Measurements from ENCODE around the gene LGR5. TPM values are rescaled to one million over a fixed set of nuclear protein-coding genes. Genes with fewer than 3 reads are reported as not detected.

The LGR5 gene
- total RNA-seq, 1 experiment from 2014 or later = 0.04 TPM

GRCh38 chr12:71541583-71541982 lies 102.0 kb downstream of the LGR5 start:
- DNase-seq = no peak
- intact Hi-C loops (cut with micrococcal nuclease) = no loop called here
- H4K20me1 ChIP-seq (ENCODE audit: low read length) = no peaks in the 10 kb centered on the region
- ChIA-PET POLR2A (ENCODE audit: unreplicated experiment) (no interaction called here), CTCF (no interaction called here)
- H3K27me3 ChIP-seq (ENCODE audit: low read length) = no peaks in the 10 kb centered on the region
- TF ChIP-seq EZH2phosphoT487 (IDR thresholded peaks at IDR 0.05; ENCODE audit: borderline replicate concordance, low read length) (no peak), CTCF (conservative IDR thresholded peaks at IDR 0.05; ENCODE audit: low read depth, low read length) (no peak), EZH2 (IDR thresholded peaks at IDR 0.05; ENCODE audit: low read length, unreplicated experiment) (no peak)
- H3K9me2 ChIP-seq (replicated peaks; ENCODE audit: low read length) = no peaks in the 10 kb centered on the region
- no peak overlapping the region for H3K4me3 ChIP-seq (ENCODE audit: low read length)
- H3K4me2 ChIP-seq (ENCODE audit: low read length) = no peak overlapping the region
- H3K9ac ChIP-seq (ENCODE audit: low read length) = no peak overlapping the region
- no peak overlapping the region for H2AFZ ChIP-seq (ENCODE audit: low read length)
- no peaks in the 10 kb centered on the region for H3K36me3 ChIP-seq (ENCODE audit: low read depth, low read length)
- BruUV-seq (replicated peaks) = no TSS peak
- no peaks in the 10 kb centered on the region for H3K79me2 ChIP-seq (ENCODE audit: low read length)
- no peaks in the 10 kb centered on the region for H3F3A ChIP-seq (ENCODE audit: low read length, unreplicated experiment)
- no peak overlapping the region for H3K27ac ChIP-seq (ENCODE audit: low read length)
- no peak for ATAC-seq
- no peaks in the 10 kb centered on the region for H3K9me3 ChIP-seq (ENCODE audit: low read length)
- no peaks in the 10 kb centered on the region for H3K4me1 ChIP-seq (ENCODE audit: insufficient read depth, low read length)

GRCh38 chr12:71546322-71546861 lies 106.8 kb downstream of the LGR5 start:
- intact Hi-C loops (cut with micrococcal nuclease) = no loop called here

More at GRCh38 chr12:71546322-71546861, 106.8 kb downstream of the LGR5 start:
- H3K9ac ChIP-seq (ENCODE audit: low read length) = no peak overlapping the region
- no peak overlapping the region for H3K4me2 ChIP-seq (ENCODE audit: low read length)
- no peaks in the 10 kb centered on the region for H3K9me2 ChIP-seq (replicated peaks; ENCODE audit: low read length)
- H3K4me1 ChIP-seq (ENCODE audit: insufficient read depth, low read length) = no peaks in the 10 kb centered on the region
- H3K9me3 ChIP-seq (ENCODE audit: low read length) = no peaks in the 10 kb centered on the region
- ChIA-PET CTCF (no interaction called here), POLR2A (ENCODE audit: unreplicated experiment) (no interaction called here)
- H4K20me1 ChIP-seq (ENCODE audit: low read length) = no peaks in the 10 kb centered on the region
- H3K27me3 ChIP-seq (ENCODE audit: low read length) = no peaks in the 10 kb centered on the region
- no peaks in the 10 kb centered on the region for H3F3A ChIP-seq (ENCODE audit: low read length, unreplicated experiment)
- no TSS peak for BruUV-seq (replicated peaks)
- ATAC-seq = no peak
- TF ChIP-seq EZH2 (IDR thresholded peaks at IDR 0.05; ENCODE audit: low read length, unreplicated experiment) (no peak), CTCF (conservative IDR thresholded peaks at IDR 0.05; ENCODE audit: low read depth, low read length) (no peak), EZH2phosphoT487 (IDR thresholded peaks at IDR 0.05; ENCODE audit: borderline replicate concordance, low read length) (no peak)
- no peak for DNase-seq
- no peaks in the 10 kb centered on the region for H3K36me3 ChIP-seq (ENCODE audit: low read depth, low read length)
- no peak overlapping the region for H3K4me3 ChIP-seq (ENCODE audit: low read length)
- H3K79me2 ChIP-seq (ENCODE audit: low read length) = no peaks in the 10 kb centered on the region
- H2AFZ ChIP-seq (ENCODE audit: low read length) = no peak overlapping the region
- no peak overlapping the region for H3K27ac ChIP-seq (ENCODE audit: low read length)

Measured in PC-3 (cell line).